ENCODE data around the gene HSFY1.
"Not testable (repeated sequence)": the region's sequence is repeated elsewhere in the genome, so short reads cannot be mapped to it uniquely, and the experiment has no call there.

HSFY1 gene

GRCh38 chrY:18546420-18546819 lies at the start of gene HSFY1:
Gene HSFY1, plus strand, starts transcription at chrY:18546720. Its CDS starts 68 bp downstream, at chrY:18546788.
- in situ Hi-C loops (cut with MboI; ENCODE audit: low sequenced_read_pairs): not testable (repeated sequence)

DNA sequence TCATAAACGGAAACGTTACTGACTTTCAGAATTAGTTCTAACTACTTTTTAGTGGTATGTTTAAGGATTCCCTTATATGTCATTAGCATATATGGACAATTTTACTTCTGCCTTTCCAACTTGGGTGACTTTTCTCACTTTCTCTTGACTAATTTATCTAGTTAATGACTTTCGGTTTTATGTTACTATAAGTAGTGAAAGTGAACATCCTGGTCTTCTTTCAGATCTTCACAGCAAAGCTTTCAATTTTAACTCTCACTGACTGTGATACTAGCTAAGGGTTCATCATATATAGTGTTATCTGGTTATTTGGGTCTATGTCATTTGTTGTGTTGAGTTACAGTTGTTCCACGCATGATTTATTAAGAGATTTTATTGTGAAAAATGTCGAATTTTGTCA lies 42.3 kb upstream of the HSFY1 start:
- in situ Hi-C loops (cut with MboI; ENCODE audit: low sequenced_read_pairs): not testable (repeated sequence)

DNA sequence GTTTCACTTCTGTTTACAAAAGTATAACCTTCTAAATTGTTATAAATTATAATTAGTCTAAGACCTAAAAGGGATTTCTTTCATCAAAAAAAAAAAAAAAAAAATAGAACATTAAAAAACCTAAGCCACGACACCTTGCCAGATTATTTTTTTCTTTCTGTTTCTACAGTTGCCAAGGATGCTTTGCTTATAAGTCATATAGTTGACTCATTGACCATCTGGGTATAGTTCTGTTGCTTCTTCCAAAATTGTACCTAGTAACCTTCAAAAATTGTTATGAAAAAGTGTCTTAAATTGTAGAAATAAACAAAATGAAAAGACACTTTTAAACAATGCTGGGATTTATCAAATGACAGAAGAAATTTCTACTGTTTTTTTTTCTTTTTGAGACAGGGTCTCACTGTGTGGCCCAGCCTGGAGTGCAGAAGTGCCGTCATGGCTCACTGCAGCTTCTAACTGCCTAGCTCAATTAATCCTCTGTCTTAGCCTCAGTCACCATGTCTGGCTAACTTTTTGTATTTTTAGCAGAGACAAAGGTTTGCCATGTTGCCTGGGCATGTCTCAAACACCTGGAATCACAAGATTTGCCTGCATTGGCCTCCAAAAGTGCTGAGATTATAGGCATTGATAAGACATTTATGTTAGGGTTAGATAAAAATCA lies 15.4 kb upstream of the HSFY1 start:
- in situ Hi-C loops (cut with MboI; ENCODE audit: low sequenced_read_pairs): not testable (repeated sequence)

DNA sequence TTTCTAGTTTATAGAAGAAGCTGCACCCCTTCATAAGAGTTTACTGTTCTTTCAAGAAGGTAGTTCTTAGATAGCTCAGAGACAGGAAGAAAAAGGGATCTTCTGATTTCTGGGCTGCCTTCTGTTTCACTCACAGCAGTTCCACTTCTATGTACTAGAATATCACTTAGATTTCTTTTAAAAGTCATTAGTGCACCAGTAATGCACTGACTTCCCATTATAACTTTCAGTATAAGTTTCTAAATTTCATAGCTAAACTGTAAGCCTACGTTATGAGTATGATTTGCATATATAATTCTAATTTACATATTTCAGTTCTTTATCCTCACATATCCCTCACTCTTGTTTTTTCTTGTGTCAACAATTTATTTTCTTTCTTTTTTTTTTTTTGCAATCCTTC lies 7.6 kb upstream of the HSFY1 start:
- in situ Hi-C loops (cut with MboI; ENCODE audit: low sequenced_read_pairs): not testable (repeated sequence)

GRCh38 chrY:18553132-18553531 lies 6.6 kb downstream of the HSFY1 start:
- in situ Hi-C loops (cut with MboI; ENCODE audit: low sequenced_read_pairs): not testable (repeated sequence)

DNA sequence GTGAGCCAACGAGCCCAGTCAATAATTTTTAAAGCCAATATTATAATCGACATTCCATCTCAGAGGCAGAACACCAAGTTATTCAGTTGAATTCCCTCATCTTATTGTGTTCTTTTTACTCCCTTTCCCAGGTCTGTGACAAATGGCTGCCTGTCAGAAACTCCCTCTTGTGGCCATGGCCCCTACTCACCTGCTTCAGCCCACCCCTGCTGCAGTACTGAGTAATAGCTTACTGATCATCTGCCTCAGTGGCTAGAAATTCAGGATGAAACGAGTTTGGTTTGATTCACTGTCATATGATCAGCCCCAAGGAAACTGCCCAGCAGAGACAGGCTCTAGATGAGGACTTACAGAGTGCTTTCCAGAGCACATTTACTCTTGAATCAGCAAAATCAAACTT lies 19.4 kb downstream of the HSFY1 start:
- in situ Hi-C loops (cut with MboI; ENCODE audit: low sequenced_read_pairs): not testable (repeated sequence)
